IMR-90 (cell line): ENCODE measurements around the gene RAD21L1.

Experiments used
- BHLHE40 ChIP-seq: fragments of 150-350 bp; IDR thresholded peaks from 2 replicates; pipeline ENCODE4 v1.6.1; 2016; ENCODE audit warnings: mild to moderate bottlenecking, low read depth, low read length
- CEBPB ChIP-seq: IDR thresholded peaks from 2 replicates; pipeline ENCODE4 v1.6.1; 2012; ENCODE audit warnings: low read depth, low read length, improper control_type of control experiment
- CHD1 ChIP-seq: IDR thresholded peaks from 2 replicates; pipeline ENCODE4 v1.6.1; 2012; ENCODE audit warnings: low read depth, low read length, improper control_type of control experiment
- CTCF ChIP-seq: conservative IDR thresholded peaks from 2 replicates; pipeline ENCODE4 v1.5.1; 2012; ENCODE audit warnings: mild to moderate bottlenecking, low read depth, low read length, improper control_type of control experiment
- FOS ChIP-seq: fragments of 150-350 bp; IDR thresholded peaks from 2 replicates; pipeline ENCODE4 v1.6.1; 2016; ENCODE audit warnings: low read depth, low read length
- MAFK ChIP-seq: IDR thresholded peaks from 2 replicates; pipeline ENCODE4 v1.6.1; 2012; ENCODE audit warnings: low read depth, low read length, improper control_type of control experiment
- MAZ ChIP-seq: IDR thresholded peaks from 2 replicates; pipeline ENCODE4 v1.6.1; 2012; ENCODE audit warnings: low read depth, mild to moderate bottlenecking, low read length, improper control_type of control experiment, moderate library complexity, borderline replicate concordance
- MXI1 ChIP-seq: IDR thresholded peaks from 2 replicates; pipeline ENCODE4 v1.6.1; 2012; ENCODE audit warnings: low read depth, mild to moderate bottlenecking, low read length, moderate library complexity, borderline replicate concordance
- NFE2L2 ChIP-seq: fragments of 150-350 bp; IDR thresholded peaks from 2 replicates; pipeline ENCODE4 v1.6.1; 2016; ENCODE audit warnings: low read depth, mild to moderate bottlenecking, low read length
- POLR2A ChIP-seq: IDR thresholded peaks from 2 replicates; pipeline ENCODE4 v1.6.1; 2012; ENCODE audit warnings: mild to moderate bottlenecking, low read depth, low read length
- RAD21 ChIP-seq: IDR thresholded peaks from 2 replicates; pipeline ENCODE4 v1.6.1; 2012; ENCODE audit warnings: low read length, improper control_type of control experiment
- RFX5 ChIP-seq: IDR thresholded peaks from 2 replicates; pipeline ENCODE4 v1.8.0; 2012; ENCODE audit warnings: low read depth, mild to moderate bottlenecking, low read length, moderate library complexity
- SMC3 ChIP-seq: fragments of 150-350 bp; IDR thresholded peaks from 2 replicates; pipeline ENCODE4 v1.6.1; 2016; ENCODE audit warnings: low read depth, mild to moderate bottlenecking, antibody characterized with exemption, low read length, moderate library complexity
- USF2 ChIP-seq: fragments of 150-350 bp; IDR thresholded peaks from 2 replicates; pipeline ENCODE4 v1.6.1; 2017; ENCODE audit warnings: mild to moderate bottlenecking, antibody characterized with exemption, low read length, low read depth

- TF ChIP-seq SMC3 (no peak), CHD1 (no peak), CTCF (no peak), POLR2A (no peak), RFX5 (no peak), FOS (no peak), NFE2L2 (no peak), USF2 (no peak), CEBPB (no peak), MXI1 (no peak), MAFK (no peak), RAD21 (no peak), MAZ (no peak), BHLHE40 (no peak)
Measured at GRCh38 chr20:1299522-1299921, 73.7 kb downstream of the RAD21L1 start.
